Spleen (tissue), 11 donors: ENCODE data around the gene DACH1. TPM values are rescaled to one million over a fixed set of nuclear protein-coding genes. Genes with fewer than 3 reads are reported as not detected.

Source experiments
- DNase-seq: peaks from one replicate; pipeline ENCODE4 v3.0.0-alpha.2; 2020
- H3K27ac ChIP-seq, 8 donors: fragments of 200-600 bp; sonication (generic) in 7 of 8; 1 replicate in 4 of 8; 2 replicates in 4 of 8; pipeline versions ENCODE4 v1.5.0 to v1.8.0; 2016 to 2021; ENCODE audit warnings: inconsistent platforms in 4 of 8, mild to moderate bottlenecking in 4 of 8, moderate library complexity in 1 of 8
- H3K27me3 ChIP-seq, 7 donors: fragments of 200-600 bp; sonication (generic) in 6 of 7; replicated peaks in 1 of 7; 1 replicate in 4 of 7; 2 replicates in 3 of 7; pipeline versions ENCODE4 v1.5.0 to v1.8.0; 2016 to 2021; ENCODE audit warnings: inconsistent platforms in 3 of 7, mild to moderate bottlenecking in 1 of 7
- H3K36me3 ChIP-seq, 6 donors: fragments of 200-600 bp; sonication (generic) in 5 of 6; 1 replicate in 4 of 6; 2 replicates in 2 of 6; pipeline versions ENCODE4 v1.5.0 to v1.8.0; 2016 to 2021; ENCODE audit warnings: inconsistent platforms in 2 of 6
- H3K4me1 ChIP-seq, 6 donors: fragments of 200-600 bp; sonication (generic) in 5 of 6; 1 replicate in 3 of 6; 2 replicates in 3 of 6; pipeline versions ENCODE4 v1.5.0 to v1.8.0; 2016 to 2021; ENCODE audit warnings: inconsistent platforms in 3 of 6
- H3K4me3 ChIP-seq, 8 donors: fragments of 200-600 bp; sonication (generic) in 7 of 8; 1 replicate in 4 of 8; 2 replicates in 4 of 8; pipeline versions ENCODE4 v1.5.0 to v1.8.0; 2016 to 2021; ENCODE audit warnings: inconsistent platforms in 4 of 8, mild to moderate bottlenecking in 4 of 8, moderate library complexity in 2 of 8
- H3K9me3 ChIP-seq, 8 donors: fragments of 200-600 bp; sonication (generic) in 7 of 8; 1 replicate in 4 of 8; 2 replicates in 4 of 8; pipeline versions ENCODE4 v1.5.0 to v1.8.0; 2016 to 2021; ENCODE audit warnings: inconsistent platforms in 4 of 8
- CTCF ChIP-seq, 11 experiments: fragments of 200-600 bp in 7 of 11; fragments of 450-650 bp in 4 of 11; sonication (generic) in 4 of 11; IDR thresholded peaks in 8 of 11; conservative IDR thresholded peaks in 3 of 11; 1 replicate in 7 of 11; 2 replicates in 4 of 11; pipeline versions ENCODE4 v1.4.0 to v1.8.0; 2016 to 2021; ENCODE audit warnings: antibody characterized with exemption in 11 of 11, inconsistent platforms in 4 of 11, mild to moderate bottlenecking in 1 of 11
- POLR2A ChIP-seq, 3 donors: fragments of 450-650 bp; IDR thresholded peaks; one replicate each; pipeline ENCODE4 v1.5.1; 2017; ENCODE audit warnings: antibody characterized with exemption in 3 of 3, mild to moderate bottlenecking in 1 of 3
- POLR2AphosphoS5 ChIP-seq, 3 donors: sonication (generic); formaldehyde crosslinking; IDR thresholded peaks; one replicate each; pipeline ENCODE4 v1.5.1; 2017; ENCODE audit warnings: antibody characterized with exemption in 3 of 3
- WGBS, 5 donors: extraction: QIAGEN DNeasy Blood & Tissue Kit in 3 of 5; methylation state at CpG; one replicate each; pipeline versions ENCODE4 v1.1.5 to v1.1.7; 2013 to 2018; 5-methylcytosine and 5-hydroxymethylcytosine counted together
- intact Hi-C: fragments of 100-400 bp; cut with DNase I; formaldehyde crosslinking; loops from one replicate; pipeline ENCODE4 v1.15.0; 2023; ENCODE audit warnings: low total_unique reads
- polyA plus RNA-seq, 3 donors: library from polyadenylated mRNA; stranded (reverse); fragments of 200-250 nt; gene quantifications; one replicate each; pipeline ENCODE4 v1.2.1, GENCODE V29; 2013
- total RNA-seq, 7 donors: library from RNA; depleted of rRNA in 3 of 7; stranded (reverse); fragments of >200 nt in 3 of 7; fragmentation: NEBNext Ultra II Directional in 4 of 7; extraction: Animal tissue kit (Norgen Biotek cat#: 25700) in 4 of 7; gene quantifications; one replicate each; pipeline versions ENCODE4 v1.1.0 to v1.2.1, GENCODE V29; 2016 to 2021
- donor health status: healthy with polysubstance abuse.
- donor health status: DM: no; HTN: no; CAD: no; lungs with moderate emphysema.
- donor health status: DM: no; HTN: no; CAD: no.
- donor health status: Bipolar disorder and iron deficiency.
- donor health status: healthy.
- donor health status: DM: no; HTN: no; CAD: no.
- donor health status: DM: yes; HTN: yes; CAD: no.

The DACH1 gene
- total and polyA plus RNA-seq, 10 donors: 0.80 to 18.9 (median 11.4) TPM

DNA sequence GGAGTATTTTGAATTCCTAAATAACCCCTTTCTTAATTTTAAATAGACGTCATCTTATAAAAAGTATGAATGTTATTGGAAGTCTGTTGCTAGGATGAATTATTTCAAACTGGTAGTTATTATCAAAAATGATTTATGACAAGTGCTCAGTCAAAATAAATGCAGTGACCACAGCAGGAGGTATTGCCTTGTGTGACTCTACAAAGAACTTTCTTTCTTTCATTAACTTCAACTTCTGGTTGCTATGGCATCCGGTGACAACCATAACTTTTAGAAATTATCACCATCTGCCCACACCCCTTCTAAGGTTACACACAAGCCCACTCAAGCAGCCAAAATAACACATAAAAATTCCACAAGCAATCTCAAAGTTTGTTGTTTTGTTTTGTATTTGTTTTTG lies 189.9 kb downstream of the DACH1 start:
- no peaks in the 10 kb centered on the region for H3K4me1 ChIP-seq
- intact Hi-C loops: no loop called here
- peaks cover 0 to 4% (median 0%) of the 10 kb centered on the region in 8 donors for H3K9me3 ChIP-seq
- no peak overlapping the region for H3K4me3 ChIP-seq
- DNase-seq: no peak
- H3K36me3 ChIP-seq: no peaks in the 10 kb centered on the region
- no peaks in the 10 kb centered on the region for H3K27me3 ChIP-seq
- 80 to 91% (median 89%) methylated on average over 2 of the region's 2 CpGs for WGBS, 5 donors
- H3K27ac ChIP-seq: no peak overlapping the region
- TF ChIP-seq POLR2A (IDR thresholded peaks at IDR 0.05): no peak
- no peak for TF ChIP-seq POLR2AphosphoS5 (IDR thresholded peaks at IDR 0.05)
- no peak for TF ChIP-seq CTCF (IDR thresholded peaks at IDR 0.05 in 8 of 11, conservative IDR thresholded peaks at IDR 0.05 in 3 of 11)

DNA sequence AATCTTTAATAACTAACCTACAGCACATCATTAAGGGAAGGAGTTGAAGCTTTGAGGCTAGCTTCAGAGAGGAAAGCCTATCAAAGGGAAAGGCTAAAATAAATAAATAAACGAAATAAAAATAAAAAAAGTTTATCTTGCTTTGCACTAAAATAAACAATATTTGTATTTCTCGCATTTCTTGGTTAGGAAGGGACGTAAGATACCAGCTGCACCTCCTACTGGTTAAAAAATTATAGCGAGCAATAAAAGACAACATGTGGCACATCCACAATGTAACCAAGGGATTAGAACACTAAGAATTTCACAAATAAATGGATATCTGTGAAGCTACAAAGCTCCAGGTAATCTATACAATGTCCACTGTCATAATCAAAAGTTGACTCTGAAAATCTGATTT lies 194.5 kb downstream of the DACH1 start:
- TF ChIP-seq POLR2A (IDR thresholded peaks at IDR 0.05) (no peak), POLR2AphosphoS5 (IDR thresholded peaks at IDR 0.05) (no peak), CTCF (IDR thresholded peaks at IDR 0.05 in 8 of 11, conservative IDR thresholded peaks at IDR 0.05 in 3 of 11) (no peak)
- 80 to 92% (median 89%) methylated on average over 4 of the region's 4 CpGs for WGBS, 5 donors
- H3K9me3 ChIP-seq: peaks cover 0 to 4% (median 0%) of the 10 kb centered on the region in 8 donors
- H3K27me3 ChIP-seq: no peaks in the 10 kb centered on the region
- H3K4me3 ChIP-seq: no peak overlapping the region
- H3K4me1 ChIP-seq: no peaks in the 10 kb centered on the region
- DNase-seq: no peak
- no peak overlapping the region for H3K27ac ChIP-seq
- no peaks in the 10 kb centered on the region for H3K36me3 ChIP-seq
- intact Hi-C loops: no loop called here

DNA sequence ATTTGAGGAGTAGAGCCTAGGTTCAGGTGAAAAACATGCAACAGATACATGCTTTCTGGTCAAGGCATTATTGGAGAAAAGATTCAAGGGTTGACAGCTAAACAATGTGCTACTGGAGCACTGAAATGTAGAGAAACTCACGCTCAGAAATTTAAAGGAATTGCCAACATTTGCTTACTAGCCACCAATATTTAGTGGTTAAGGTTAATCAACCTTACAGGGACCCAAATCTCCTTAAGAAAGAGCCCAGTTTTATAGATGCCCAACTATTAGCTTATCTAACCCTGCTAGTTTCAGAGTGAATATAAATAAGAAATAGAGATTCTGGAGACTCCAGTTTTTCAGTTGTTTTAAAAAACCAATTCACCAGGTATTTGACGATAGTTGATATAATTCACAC lies 203.6 kb downstream of the DACH1 start:
- no peaks in the 10 kb centered on the region for H3K27me3 ChIP-seq
- no peak overlapping the region for H3K4me3 ChIP-seq
- DNase-seq: no peak
- no peaks in the 10 kb centered on the region for H3K9me3 ChIP-seq
- WGBS, 5 donors: 87 to 97% (median 94%) methylated on average over 2 of the region's 2 CpGs
- intact Hi-C loops: no loop called here
- peaks cover 0 to 13% (median 0%) of the 10 kb centered on the region in 6 donors for H3K4me1 ChIP-seq
- no peaks in the 10 kb centered on the region for H3K36me3 ChIP-seq
- no peak overlapping the region for H3K27ac ChIP-seq
- TF ChIP-seq POLR2A (IDR thresholded peaks at IDR 0.05) (no peak), CTCF (IDR thresholded peaks at IDR 0.05 in 8 of 11, conservative IDR thresholded peaks at IDR 0.05 in 3 of 11) (no peak), POLR2AphosphoS5 (IDR thresholded peaks at IDR 0.05) (no peak)

DNA sequence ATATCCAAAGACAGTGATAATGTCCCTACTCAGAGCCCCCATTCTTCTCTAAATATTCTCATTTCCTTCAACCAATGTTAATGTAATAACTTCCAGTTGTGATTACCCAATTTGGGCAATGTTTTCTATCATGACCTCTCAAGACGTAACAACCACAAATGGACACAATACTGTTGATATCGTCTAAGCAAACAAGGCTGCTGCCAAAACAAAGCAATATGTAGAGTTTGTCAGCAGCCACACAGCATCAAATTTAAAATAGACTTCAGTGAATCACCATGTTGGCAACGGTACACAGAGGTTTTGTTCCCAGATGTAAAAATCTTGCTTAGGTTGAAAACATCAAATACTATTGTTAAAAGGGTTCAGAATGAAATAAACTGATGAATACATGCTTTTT lies 205.1 kb downstream of the DACH1 start:
- no peak for DNase-seq
- no peak for TF ChIP-seq CTCF (IDR thresholded peaks at IDR 0.05 in 8 of 11, conservative IDR thresholded peaks at IDR 0.05 in 3 of 11)
- no peak for TF ChIP-seq POLR2AphosphoS5 (IDR thresholded peaks at IDR 0.05)
- TF ChIP-seq POLR2A (IDR thresholded peaks at IDR 0.05): no peak
- no peaks in the 10 kb centered on the region for H3K9me3 ChIP-seq
- H3K4me1 ChIP-seq: peaks cover 0 to 13% (median 0%) of the 10 kb centered on the region in 6 donors
- intact Hi-C loops: no loop called here
- H3K27me3 ChIP-seq: no peaks in the 10 kb centered on the region
- H3K36me3 ChIP-seq: no peaks in the 10 kb centered on the region
- no peak overlapping the region for H3K27ac ChIP-seq
- WGBS, 5 donors: 62 to 81% (median 74%) methylated on average over 3 of the region's 3 CpGs
- no peak overlapping the region for H3K4me3 ChIP-seq
